NCI-H2107 treated with DMSO at 0.1 percent for 48 hours (cell line): Measurements from ENCODE around the gene HNRNPA2B1.
"Not testable (repeated sequence)": the region's sequence is repeated elsewhere in the genome, so short reads cannot be mapped to it uniquely, and the experiment has no call there.

ENCODE experiments used
- DNase-seq: peaks from one replicate; lab custom pipeline; 2025; ENCODE audit not compliant: unreplicated experiment; lab: John Stamatoyannopoulos, UW

The HNRNPA2B1 gene

DNA sequence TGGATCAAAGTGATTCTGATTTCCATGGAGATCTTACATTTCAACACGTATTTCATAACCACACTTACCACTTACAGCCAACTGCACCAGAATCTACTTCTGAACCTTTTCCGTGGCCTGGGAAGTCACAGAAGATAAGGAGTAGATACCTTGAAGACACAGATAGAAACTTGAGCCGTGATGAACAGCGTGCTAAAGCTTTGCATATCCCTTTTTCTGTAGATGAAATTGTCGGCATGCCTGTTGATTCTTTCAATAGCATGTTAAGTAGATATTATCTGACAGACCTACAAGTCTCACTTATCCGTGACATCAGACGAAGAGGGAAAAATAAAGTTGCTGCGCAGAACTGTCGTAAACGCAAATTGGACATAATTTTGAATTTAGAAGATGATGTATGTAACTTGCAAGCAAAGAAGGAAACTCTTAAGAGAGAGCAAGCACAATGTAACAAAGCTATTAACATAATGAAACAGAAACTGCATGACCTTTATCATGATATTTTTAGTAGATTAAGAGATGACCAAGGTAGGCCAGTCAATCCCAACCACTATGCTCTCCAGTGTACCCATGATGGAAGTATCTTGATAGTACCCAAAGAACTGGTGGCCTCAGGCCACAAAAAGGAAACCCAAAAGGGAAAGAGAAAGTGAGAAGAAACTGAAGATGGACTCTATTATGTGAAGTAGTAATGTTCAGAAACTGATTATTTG lies 15.3 kb downstream of the HNRNPA2B1 start:
- DNase-seq = no peak

DNA sequence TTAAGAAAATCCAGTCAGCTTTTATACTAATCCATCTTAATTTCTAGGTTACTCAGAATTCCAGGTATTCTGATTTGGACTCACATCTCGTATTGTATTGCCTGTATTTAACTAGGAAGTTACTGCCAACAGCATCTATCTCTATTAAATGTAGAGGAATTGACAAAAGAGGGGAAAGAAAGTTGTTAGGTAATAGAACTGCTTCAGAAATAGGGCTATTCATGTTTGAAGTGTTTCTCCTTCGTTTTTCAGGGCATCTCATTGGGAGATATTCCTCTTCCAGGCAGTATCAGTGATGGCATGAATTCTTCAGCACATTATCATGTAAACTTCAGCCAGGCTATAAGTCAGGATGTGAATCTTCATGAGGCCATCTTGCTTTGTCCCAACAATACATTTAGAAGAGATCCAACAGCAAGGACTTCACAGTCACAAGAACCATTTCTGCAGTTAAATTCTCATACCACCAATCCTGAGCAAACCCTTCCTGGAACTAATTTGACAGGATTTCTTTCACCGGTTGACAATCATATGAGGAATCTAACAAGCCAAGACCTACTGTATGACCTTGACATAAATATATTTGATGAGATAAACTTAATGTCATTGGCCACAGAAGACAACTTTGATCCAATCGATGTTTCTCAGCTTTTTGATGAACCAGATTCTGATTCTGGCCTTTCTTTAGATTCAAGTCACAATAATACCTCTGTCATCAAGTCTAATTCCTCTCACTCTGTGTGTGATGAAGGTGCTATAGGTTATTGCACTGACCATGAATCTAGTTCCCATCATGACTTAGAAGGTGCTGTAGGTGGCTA lies 16.1 kb downstream of the HNRNPA2B1 start:
- not testable (repeated sequence) for DNase-seq

DNA sequence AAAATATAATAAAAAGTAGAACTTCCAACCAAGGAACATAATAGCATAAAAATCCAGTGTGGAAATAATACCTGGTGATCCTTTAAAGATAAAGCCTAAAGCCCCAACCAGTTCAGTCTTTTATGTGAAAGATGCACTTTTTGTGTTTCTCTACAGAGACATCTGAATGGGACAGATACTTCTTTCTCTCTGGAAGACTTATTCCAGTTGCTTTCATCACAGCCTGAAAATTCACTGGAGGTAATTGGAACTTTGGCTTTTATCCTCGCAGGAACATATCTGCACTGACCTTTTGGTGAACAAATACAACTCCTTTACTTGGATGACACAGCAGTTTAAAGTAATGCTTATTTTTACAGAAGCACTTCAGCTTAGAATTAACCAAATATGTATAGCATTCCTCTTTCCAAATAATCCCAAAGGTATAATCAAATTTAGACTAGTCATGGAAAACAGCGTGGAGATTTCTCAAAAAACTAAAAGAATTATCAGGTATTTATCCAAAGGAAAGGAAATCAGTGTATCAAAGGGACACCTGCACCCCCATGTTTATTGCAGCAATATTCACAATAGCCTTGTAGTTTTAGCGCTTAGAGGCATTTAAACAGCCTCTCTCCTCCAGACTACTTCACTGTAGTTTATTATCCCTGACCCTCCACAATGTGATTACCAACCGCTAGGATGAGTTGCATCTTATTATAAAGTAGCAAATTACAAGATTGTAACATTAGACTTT lies 16.8 kb downstream of the HNRNPA2B1 start:
- DNase-seq = no peak

DNA sequence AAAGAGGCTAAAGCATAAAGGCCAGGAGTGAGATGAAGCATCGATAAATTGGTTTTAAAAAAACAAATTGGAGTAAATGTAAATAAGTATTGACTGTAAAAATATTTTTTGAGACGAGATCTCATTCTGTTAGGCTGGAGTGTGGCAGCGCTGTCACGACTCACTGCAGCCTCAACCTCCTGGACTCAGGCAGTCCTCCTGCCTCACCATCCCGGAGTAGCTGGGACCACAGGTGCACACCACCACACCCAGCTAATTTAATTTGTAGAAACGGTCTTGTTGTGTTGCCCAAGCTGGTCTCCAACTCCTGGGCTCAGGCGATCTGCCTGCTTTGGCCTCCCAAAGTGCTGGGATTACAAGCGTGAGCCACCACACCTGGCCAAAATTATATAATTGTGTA lies 17.8 kb downstream of the HNRNPA2B1 start:
- DNase-seq = no peak

DNA sequence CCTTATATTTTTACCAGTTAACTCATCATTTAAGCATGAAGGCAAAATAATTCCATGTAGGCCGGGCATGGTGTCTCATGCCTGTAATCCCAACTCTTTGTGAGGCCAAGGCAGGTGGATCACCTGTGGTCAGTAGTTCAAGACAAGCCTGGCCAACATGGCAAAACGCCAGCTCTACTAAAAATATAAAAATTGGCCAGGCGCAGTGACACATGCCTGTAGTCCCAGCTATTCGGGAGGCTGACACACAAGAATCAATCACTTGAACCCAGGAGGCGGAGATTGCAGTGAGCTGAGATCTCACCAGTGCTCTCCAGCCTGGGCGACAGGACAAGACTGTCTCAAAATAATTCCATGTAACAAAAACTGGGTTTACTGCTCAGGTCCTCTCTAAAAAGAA lies 18.3 kb downstream of the HNRNPA2B1 start:
- no peak for DNase-seq

DNA sequence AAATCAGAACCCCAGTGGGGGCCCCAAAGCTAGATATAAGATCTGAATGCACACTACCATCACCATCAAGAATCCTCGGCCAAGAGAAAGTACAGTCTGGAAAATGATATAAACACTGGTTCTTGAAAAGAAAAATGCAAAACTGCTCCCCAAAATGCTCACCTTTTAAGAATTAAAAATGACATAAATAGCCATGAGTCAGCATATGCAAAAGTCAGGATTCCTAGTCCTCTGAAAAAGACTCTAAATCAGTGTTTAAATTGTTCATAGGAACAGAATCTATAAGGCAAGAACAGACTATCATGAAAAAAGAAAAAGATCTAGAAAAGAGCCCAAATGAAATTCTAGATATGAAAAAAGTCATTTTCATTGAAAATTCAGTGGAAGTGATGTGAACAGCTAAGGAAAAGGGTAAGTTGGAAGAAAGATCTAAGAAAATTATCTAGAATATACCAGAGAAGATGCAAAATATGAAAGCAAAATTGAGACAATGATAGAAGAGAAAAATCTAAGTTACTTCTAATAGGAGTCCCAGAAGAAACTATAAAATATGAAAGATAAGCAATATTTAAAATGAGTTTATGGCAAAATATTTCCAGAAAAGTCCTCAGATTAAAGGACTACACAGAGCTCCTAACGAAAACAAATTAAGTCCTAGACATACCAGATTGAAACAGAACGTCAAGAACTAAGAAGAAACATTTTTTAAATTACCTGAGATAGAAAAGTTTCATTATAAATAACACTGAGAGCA lies 18.9 kb downstream of the HNRNPA2B1 start:
- DNase-seq = no peak

DNA sequence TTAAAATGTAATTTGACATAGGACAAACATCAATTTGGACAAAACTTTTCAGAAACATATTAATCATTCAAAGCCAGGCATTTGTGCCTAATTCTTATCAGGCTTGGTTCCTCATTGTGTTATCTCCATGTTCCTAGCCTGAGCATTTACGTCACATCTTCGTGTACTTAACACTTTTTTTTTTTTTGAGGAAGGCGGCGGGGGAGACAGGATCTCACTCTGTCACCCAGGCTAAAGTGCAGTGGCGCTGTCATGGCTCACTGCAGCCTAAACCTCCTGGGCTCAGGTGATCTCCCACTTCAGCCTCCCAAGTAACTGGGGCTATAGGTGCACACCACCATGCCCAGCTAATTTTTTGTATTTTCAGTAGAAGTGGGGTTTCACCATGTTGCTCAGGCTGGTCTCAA lies 19.8 kb downstream of the HNRNPA2B1 start:
- DNase-seq = no peak

DNA sequence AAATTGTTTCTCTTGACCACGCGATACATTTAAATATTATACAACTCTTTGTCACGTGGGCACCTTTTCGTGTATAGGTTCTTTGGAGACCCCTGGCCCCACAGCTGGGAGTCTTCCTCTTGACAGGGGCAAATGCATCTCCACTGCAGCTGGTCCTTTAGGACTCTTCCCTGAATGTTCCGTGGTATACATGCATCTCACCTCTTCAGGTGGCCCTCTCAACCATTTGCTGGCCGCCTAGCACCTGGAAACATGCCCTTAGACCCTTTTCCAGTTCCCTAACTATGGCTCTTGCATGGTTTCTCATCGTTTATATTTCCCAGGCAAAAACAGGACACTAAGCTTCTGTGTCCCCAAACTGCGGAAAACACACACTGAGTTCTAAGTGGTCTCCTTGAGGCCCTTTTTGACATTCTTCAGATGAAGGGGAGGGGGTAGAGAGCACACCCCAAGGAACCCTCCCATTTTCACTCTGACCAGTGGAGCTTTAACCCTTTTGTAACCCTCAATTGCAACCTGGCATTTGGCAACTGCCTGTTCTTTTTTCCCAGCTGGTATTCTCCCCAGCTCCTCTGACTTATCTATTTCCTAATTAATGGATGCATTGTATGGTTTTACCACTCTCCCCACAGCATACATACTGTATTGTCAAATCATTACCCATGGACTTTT lies 20.6 kb downstream of the HNRNPA2B1 start:
- no peak for DNase-seq

DNA sequence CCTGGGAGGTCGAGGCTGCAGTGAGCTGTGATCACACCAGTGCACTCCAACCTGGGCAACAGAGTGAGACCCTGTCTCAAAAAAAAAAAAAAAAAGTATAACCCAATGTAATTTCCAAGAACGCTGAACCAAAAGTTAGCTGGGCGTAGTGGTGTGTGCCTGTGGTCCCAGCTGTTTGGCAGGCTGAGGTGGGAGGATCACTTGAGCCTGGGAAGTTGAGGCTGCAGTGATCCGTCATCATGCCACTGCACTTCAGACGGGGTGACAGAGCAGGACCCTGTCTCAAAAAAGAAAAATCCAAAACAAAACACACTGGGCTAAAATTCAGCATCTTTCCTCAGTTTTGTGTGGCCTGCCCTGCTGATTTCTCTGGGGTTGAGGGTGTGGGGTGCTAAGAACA lies 21.1 kb downstream of the HNRNPA2B1 start:
- no peak for DNase-seq

DNA sequence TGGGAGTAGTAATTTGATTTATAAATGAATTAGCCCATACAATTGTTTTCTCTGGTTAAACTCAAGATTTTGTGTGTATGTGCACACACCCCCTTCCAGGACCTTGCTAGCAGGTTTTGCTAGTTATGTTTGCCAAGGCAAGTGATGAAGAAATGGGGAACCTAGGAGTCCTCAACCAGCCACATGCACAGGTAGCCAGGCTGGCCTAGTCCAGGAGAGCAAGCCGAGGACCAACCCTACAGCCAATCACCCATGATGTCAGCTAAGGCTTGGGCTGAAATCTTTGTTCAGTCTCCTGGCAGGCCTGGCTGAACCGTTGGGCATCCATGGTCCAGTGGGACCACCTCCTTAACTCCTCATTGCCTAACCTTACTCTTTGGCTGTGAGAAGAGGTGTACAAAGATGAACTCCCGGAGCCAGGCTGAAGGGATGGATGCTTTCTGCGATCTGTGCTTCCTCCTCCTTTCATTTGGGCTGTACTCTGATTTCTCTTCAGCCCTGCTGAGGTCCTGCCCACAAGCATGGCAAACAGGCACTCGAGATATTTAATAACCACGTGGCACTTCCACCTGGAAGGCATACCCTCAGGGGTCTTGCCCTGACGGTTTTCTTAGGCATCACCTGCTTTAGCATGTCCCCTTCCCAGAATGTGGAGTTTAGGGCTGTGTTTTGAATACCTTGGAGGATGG lies 22.1 kb downstream of the HNRNPA2B1 start:
- DNase-seq = no peak

DNA sequence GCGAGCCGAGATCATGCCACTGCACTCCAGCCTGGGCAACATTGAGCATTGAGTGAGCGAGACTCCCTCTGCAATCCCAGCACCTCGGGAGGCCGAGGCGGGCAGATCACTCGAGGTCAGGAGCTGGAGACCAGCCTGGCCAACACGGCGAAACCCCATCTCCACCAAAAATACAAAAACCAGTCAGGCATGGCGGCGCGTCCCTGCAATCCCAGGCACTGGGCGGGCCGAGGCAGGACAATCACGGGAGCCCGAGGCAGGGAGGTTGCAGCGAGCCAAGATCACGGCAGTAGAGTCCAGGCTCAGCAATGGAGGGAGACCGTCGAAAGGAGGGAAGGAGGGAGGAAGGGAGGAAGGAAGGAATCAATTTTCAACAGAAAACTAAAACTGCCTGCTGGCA lies 23.3 kb downstream of the HNRNPA2B1 start:
- not testable (repeated sequence) for DNase-seq

DNA sequence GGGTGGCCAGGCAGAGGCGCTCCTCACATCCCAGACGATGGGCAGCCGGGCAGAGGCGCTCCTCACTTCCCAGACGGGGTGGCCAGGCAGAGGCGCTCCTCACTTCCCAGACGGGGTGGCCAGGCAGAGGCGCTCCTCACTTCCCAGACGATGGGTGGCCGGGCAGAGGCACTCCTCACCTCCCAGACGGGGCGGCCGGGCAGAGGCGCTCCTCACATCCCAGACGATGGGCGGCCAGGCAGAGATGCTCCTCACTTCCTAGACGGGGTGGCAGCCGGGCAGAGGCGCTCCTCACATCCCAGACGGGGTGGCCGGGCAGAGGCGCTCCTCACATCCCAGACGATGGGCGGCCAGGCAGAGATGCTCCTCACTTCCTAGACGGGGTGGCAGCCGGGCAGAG lies 23.9 kb downstream of the HNRNPA2B1 start:
- DNase-seq = not testable (repeated sequence)

DNA sequence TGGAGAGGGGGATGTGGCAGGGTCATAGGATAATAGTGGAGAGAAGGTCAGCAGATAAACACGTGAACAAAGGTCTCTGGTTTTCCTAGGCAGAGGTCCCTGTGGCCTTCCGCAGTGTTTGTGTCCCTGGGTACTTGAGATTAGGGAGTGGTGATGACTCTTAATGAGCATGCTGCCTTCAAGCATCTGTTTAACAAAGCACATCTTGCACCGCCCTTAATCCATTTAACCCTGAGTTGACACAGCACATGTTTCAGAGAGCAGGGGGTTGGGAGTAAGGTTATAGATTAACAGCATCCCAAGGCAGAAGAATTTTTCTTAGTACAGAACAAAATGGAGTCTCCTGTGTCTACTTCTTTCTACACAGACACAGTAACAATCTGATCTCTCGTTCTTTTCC lies 24.6 kb downstream of the HNRNPA2B1 start:
- not testable (repeated sequence) for DNase-seq

DNA sequence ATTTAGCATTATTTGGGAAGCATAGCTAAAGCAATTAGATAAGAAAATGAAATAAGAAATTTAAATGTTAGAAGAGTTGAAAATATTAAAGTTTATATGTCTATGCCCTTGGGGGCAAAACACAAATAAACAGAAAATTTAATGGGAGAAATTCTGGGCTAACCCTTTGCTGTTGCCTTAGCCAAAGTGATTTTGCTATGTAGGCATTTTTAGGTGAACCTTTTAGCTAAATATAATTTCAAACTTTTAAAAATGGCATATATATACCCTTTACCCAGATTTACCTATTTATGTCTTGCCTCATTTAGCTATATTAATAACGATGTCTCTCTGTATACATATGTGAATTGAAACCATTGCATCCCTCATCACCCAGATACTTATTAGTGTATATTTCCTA lies 28.5 kb downstream of the HNRNPA2B1 start:
- no peak for DNase-seq

DNA sequence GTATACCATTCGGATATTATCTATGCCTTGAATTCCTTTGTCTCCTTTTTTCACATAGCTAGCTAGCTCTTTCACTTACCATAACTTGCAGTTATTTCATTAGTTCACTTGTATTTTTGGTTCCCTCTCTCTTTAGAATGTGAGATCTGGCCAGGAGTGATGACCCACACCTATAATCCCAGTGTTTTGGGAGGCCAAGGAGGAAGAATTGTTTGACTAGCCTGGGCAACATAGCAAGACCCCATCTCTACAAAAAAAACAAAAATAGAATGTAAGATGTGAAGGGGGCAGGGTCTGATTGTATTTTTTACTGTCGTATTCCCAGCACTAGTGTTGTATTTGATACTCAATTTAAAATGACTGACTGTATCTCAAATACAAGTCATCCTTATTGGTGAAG lies 28.9 kb downstream of the HNRNPA2B1 start:
- DNase-seq = no peak

DNA sequence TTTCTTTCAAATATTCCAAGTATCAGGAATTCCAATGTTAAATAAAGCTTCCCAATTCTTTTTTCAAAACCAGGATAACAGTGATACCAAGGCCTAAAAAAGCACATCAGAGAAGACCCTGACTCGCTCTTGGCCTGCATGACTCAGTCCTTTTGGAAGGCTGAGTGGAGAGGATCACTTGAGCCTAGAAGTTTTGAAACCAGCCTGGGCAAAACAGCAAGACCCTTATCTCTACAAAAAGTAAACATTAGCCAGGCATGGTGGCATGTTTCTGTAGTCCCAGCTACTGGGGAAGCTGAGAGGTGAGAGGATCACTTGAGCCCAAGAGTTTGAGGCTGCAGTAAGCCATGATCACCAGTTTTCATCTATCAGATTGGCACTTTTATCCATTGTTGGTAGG lies 29.9 kb downstream of the HNRNPA2B1 start:
- DNase-seq = no peak

DNA sequence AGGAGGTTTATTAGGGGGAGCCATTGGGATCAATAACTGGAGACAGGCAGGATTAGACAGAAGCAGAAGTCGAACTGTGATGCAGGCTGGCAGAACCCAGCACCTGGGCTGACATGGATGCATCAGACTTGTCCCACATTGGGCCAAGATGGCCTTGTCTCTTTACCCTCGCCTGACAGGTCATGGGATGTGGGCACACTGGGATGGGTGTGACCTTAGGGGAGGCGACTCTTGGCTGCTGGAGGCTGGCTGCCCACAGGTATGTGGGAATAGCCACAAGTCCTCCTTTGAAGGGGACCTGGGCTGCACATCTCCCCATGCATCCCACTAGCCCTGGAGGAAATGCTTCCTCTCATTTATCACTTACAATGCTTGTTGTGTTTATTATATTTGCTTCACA lies 31.3 kb downstream of the HNRNPA2B1 start:
- no peak for DNase-seq

DNA sequence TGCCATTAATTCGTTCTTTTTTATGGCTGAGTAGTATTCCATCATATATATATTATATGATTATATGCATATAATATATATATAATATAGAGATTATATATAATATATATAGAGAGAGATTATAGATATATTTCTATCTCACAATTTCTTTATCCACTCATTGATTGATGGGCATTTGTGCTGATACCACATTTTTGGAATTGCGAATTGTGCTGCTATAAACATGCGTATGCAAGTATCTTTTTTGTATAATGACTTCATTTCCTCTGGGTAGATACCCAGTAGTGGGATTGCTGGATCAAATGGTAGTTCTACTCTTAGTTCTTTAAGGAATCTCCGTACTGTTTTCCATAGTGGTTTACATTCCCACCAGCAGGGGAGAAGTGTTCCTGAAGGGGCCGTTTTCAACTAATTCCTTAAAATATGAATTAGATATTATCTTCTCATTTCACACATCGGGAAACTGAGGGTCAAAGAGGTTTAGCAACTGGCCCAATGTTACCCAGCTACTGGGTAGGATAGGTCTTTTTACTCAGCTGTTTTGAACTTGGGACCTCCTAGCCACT lies 32.0 kb downstream of the HNRNPA2B1 start:
- DNase-seq = no peak

DNA sequence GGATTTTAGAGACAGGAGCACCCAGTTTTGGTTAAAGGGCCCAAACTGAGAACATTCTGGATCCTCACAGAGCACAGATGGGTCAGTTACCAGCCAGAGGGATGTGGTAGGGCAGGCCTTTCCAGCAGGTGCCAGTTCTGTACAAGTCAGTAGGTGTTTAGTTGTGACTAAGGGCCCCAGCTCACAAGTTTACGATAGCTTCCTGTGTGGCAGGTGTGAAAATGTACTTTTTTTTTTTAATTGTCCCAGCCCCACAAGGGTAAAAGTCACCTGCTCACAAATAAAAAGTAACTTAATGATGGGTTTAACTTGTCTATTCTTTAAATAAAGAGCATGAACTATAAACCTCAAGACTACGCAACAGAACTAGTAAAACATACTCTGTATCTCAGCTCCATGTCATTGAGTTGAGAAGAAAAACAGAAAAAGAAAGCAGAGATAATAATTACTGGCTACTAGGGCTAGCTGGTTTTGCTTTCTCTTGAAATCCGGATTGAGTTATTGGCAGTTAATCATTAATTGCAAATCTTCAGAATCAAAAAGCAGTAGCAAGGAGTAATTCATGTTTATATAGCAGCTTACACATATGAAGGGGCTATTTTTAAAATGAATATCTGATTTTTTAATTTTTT lies 33.1 kb downstream of the HNRNPA2B1 start:
- no peak for DNase-seq
